Activated T-helper 9 cell treated with anti-CD3 and anti-CD28 coated beads, Interleukin-2, amount 50 U/mL, for 16 hours (primary cell): Measurements from ENCODE around the gene MCM3.
A peak's percentile ranks its signal among the peaks of the same experiment; 100 is the strongest.

Experiments
- DNase-seq: peaks from one replicate; pipeline ENCODE4 v3.0.0-alpha.2; 2020; ENCODE audit warnings: low read depth

The MCM3 gene

DNA sequence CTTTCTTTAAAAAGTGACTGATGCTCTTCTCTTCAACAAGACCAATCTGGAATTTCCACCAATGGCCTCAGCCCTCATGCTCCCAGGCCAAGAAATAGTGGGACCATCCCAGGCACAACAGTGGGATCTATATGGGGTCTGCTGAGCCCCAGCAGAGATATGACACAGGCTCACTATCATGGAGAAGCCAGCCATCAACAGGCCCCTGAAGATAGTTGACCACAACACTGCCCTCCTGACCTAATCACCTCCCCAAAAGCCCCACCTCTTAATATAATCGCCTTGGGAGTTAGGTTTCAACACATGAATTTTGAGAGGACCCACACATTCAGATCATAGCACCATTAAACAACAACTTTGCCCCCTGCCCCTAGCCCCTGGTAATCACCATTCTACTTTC lies 16.8 kb upstream of the MCM3 start:
- DNase-seq = no peak

DNA sequence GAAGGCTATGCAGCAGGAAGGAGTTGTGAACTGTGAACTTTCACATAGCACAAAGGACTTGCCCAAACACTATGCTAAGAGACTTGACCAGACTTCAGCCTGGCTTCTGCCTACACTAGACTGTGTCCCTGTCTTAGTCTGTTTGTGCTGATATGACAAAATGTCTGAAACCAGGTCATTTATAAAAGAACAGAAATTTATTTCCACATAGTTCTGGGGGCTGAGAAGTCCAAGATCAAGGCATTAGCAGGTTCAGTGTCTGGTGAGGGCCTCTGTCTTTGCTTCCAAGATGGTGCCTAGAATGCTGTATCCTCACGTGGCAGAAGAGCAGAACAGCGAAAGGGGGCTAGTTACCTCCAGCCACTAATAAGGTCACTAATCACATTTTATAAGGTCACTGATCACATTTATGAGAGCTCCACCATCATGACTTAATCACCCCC lies 16.0 kb upstream of the MCM3 start:
- DNase-seq = no peak

- no peak for DNase-seq
These were observed 15.1 kb upstream of the MCM3 start for GRCh38 chr6:52299653-52300052.

DNA sequence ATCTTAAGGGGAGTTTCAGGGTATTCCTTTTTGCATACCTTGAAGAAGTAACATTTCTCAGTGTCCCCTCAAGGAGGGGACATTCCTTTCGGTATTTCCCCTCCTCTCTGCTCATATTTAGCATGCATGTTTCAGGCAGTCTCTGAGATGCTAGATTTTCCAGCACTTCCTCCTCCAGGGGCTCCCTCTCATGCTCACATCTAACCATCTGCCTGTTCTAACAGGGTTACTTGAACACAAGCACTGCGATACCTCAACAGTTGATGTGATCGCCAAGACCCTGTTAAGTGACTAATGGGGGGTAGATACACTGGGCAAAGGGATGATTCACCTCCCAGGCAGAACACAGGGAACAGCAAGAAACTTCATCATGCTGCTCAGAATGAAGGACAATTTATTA lies 12.9 kb upstream of the MCM3 start:
- no peak for DNase-seq

- DNase-seq = no peak
These were observed 8.5 kb upstream of the MCM3 start for GRCh38 chr6:52293067-52293466.

- DNase-seq = no peak
These were observed 4.3 kb upstream of the MCM3 start for GRCh38 chr6:52288841-52289240.

DNA sequence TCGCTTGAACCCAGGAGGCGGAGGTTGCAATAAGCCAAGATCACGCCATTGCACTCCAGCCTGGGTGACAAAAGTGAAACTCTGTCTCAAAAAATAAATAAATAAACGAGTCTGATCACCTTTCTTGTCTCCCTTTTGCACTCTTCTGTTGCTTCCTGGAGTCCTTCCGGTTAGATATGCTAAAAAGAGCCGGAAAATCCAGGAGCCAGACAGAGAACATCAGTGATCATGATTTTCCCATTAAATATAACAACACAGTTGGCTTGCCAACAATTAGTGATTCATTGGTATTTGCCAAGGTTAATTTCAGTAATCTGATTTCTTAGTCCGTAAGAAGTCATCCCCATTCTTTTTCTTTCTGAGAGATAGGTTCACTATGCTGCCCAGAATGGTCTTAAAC lies 3.7 kb upstream of the MCM3 start:
- DNase-seq = no peak

GRCh38 chr6:52286798-52287432 lies 2.4 kb upstream of the MCM3 start:
- peak; percentile 38 for DNase-seq

GRCh38 chr6:52285177-52286068 lies 881 bp upstream of the MCM3 start:
- no peak for DNase-seq

- no peak for DNase-seq
These were observed 447 bp downstream of the MCM3 start for GRCh38 chr6:52284131-52284459.

- DNase-seq = no peak
These were observed 1.4 kb downstream of the MCM3 start for GRCh38 chr6:52283111-52283510.

GRCh38 chr6:52276130-52276529 lies 8.4 kb downstream of the MCM3 start:
- no peak for DNase-seq

GRCh38 chr6:52271852-52272460 lies 12.6 kb downstream of the MCM3 start:
- no peak for DNase-seq

DNA sequence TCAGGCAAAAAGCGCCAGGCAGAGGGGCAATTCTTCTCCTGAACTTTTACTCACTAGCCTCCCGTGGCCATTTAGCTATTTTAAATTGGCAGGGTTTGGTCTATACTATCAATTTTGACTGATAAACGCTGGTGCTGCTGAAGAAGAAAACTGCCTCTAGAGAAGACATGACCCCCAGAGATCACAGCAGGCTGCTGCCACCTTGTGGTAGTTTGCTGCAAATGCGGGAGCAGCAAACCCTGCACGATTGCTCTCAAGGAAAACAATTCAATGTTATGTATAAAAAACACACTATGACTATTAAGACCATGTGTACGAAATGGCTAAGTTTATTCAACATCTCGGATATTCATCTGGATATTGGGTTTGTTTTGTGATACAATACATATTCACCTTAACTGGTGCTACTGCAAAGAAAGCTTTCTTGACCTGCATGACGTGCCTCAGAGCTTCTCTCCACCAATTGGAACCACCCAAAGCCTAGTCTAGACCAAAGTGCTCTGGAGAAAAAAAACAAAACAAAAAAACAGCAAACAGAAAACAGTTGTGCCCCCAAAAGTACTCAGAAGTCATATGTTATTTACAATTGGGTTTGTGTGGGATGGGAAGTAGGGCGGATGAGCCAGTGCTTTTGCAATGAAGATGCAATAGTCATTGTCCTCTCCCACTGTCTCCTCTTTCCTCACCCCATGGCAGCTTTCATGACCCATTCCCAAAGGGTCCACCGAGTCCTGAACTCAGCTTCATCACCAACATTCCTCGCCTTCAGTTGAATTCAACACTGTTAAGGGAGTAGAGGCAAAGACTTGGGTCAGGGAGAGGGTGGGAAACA lies 20.6 kb downstream of the MCM3 start:
- DNase-seq = peak; percentile 37

GRCh38 chr6:52262620-52263344 lies 21.8 kb downstream of the MCM3 start:
- DNase-seq = no peak

DNA sequence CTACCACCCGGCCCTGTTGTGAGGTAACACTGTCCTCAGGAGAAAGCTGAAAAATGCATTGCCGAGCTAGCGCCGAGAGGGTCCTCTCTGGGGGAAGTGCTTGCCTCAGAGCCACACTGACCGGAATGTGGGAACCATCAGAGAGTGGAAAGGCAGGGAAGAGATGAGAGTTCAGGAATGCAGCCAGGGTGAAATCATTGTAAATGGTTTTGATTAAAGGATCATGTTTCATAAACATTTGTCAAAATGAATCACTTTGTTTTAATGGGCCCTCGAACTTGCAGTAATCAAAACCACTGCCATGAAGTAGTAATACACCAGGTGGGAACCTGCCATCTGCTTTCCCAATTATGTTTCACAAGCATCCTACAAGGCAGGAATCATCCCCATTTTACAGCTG lies 23.3 kb downstream of the MCM3 start:
- DNase-seq = no peak

DNA sequence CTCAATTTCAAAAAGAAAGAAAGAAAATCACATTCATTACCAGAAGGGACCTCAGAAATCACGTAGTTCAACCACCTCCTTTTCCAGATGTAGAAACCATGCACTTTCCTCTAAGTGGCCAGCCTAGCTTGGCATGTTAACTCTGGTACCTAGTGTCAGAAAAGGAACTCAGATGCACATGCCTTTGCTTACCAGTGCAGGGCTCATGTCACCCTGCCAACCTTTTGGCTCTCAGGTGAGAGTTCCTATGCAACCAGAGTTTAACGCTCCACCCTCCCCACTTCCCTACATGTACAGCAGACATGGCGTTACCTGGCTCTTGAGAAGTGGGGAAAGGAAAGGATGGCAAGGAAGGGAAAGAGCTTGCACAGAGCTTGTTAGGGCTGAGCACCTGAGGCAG lies 23.9 kb downstream of the MCM3 start:
- DNase-seq = no peak

DNA sequence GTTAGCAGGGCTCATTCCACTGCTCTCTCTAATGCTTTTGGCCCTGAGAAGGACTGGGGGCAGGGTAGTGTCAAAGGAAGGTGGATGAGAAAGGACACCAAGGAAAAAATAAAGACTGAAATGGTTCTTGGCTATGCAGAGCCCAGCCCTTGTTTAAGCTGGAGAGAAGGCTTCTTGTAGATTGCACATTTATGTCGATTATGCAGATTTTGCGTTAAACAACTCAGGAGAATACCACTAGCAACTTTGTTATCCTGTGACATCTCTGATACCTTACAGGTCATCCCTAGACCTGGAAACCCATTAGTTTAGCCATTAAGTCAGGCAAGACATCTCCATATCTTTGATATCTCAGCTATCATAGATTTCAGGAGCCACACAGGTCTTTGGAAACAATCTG lies 29.1 kb downstream of the MCM3 start:
- no peak for DNase-seq

- no peak for DNase-seq
These were observed 29.7 kb downstream of the MCM3 start for GRCh38 chr6:52254731-52255378.

- no peak for DNase-seq
These were observed 31.0 kb downstream of the MCM3 start for GRCh38 chr6:52253494-52253893.

DNA sequence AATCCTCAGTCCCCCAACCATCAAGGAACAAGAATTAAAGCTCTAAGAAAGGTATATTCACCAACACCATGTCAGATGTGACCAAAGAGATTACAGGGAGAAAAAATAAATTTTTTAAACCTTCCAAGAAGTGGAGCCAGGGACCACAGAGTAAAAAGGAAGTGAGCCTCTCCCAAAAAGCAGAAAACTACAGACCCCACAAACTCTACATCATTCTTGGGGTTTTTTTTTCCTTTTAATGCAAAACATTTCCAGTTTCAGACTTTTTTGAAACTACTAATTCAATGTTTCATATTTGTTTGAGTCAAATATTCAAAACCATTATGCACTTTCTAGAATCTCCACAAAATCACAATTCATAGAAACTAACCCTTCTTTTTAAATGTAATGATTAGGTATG lies 33.4 kb downstream of the MCM3 start:
- no peak for DNase-seq
